Measurements from ENCODE around the gene TRAIP.

TRAIP gene

GRCh38 chr3:49805367-49805782 lies 51.0 kb downstream of the TRAIP start:
- Histone ChIP-seq H3K36me3 (ENCODE audit: control insufficient read depth, insufficient read depth, low read length) (peaks cover 5% of the 10 kb centered on the region), H3K27me3 (replicated peaks; ENCODE audit: control insufficient read depth, insufficient read depth, low read length) (no peaks in the 10 kb centered on the region), H3K4me3 (replicated peaks; ENCODE audit: low read depth, low read length) (no peak overlapping the region)
- DNase-seq (ENCODE audit: extremely low read depth, insufficient read length) = peak; percentile 60
- TF ChIP-seq, protein P1, sequence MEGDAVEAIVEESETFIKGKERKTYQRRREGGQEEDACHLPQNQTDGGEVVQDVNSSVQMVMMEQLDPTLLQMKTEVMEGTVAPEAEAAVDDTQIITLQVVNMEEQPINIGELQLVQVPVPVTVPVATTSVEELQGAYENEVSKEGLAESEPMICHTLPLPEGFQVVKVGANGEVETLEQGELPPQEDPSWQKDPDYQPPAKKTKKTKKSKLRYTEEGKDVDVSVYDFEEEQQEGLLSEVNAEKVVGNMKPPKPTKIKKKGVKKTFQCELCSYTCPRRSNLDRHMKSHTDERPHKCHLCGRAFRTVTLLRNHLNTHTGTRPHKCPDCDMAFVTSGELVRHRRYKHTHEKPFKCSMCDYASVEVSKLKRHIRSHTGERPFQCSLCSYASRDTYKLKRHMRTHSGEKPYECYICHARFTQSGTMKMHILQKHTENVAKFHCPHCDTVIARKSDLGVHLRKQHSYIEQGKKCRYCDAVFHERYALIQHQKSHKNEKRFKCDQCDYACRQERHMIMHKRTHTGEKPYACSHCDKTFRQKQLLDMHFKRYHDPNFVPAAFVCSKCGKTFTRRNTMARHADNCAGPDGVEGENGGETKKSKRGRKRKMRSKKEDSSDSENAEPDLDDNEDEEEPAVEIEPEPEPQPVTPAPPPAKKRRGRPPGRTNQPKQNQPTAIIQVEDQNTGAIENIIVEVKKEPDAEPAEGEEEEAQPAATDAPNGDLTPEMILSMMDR (IDR thresholded peaks at IDR 0.05; ENCODE audit: insufficient read depth, low read length, poor library complexity, severe bottlenecking) = no peak

DNA sequence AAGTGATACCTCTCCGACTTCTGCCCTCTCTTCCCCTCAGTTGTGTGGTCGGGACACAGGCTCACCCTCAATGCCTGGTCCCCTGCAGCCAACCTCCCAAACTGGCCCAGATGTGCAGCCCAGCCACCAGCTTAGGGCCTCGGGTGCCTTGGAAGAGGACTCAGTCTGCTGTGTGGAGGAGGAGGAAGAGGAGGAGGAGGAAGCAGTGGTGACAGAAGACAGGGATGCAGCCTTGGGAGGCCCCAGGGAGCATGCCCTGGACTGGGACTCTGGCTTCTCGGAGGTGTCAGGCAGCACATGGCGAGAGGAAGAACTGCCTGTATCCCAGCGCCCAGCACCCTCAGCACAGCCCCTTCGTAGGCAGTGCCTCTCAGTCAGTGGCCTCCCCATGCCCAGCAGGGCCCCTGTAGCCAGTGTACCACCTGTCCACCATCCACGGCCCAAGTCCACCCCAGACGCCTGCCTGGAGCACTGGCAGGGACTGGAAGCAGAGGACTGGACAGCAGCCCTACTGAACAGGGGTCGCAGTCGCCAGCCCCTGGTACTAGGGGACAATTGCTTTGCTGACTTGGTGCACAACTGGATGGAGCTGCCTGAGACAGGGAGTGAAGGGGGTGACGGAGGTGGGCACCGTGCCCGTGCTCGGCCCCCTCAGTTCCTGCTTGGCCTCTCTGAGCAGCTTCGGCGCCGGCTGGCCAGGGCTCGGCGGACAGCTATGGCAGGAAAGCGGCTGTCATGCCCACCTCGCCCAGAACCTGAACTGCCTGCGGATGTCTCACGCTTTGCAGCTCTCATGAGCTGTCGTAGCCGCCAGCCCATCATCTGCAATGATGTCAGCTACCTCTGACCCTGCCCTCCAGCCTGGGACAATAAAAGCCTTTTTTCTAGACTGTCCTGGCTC lies 52.0 kb downstream of the TRAIP start:
- Histone ChIP-seq H3K36me3 (ENCODE audit: control insufficient read depth, insufficient read depth, low read length) (peaks cover 1% of the 10 kb centered on the region), H3K4me3 (replicated peaks; ENCODE audit: low read depth, low read length) (peak overlapping the region; percentile 86), H3K27me3 (replicated peaks; ENCODE audit: control insufficient read depth, insufficient read depth, low read length) (no peaks in the 10 kb centered on the region)
- no peak for DNase-seq (ENCODE audit: extremely low read depth, insufficient read length)
- TF ChIP-seq, protein P1 (IDR thresholded peaks at IDR 0.05; ENCODE audit: insufficient read depth, low read length, poor library complexity, severe bottlenecking) = no peak

DNA sequence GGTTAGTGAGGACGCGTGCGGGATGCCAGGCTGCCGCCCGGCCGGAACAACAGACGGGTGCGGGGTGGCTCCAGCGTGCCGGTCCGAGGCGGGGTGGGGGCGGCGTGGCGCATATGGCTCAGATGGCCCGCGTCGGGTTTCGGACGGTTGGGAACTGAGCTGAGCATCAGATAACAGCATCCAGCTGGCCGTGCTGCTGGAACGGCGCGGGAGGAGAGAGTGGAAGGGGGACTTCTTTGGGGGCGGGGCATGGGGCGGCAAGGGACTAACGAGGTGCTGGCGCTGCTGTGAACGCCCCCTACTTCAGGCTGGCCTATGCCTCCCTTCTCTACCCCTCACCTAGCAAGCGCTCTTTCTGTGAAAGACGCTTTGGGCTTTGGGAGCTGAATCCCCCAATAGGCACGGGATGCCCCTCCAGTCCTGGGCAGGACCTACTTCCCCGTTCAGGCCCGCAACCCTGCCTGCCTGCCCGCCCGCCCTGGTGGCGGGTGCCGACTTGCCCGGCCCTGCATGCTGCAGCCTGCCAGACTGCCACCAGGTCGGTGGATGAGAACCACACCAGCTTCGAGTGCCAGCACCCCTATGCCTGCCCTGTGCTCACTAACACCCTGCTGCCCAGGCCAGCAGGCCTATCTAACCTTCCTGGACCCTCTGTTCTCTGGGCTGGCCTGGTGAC lies 52.8 kb downstream of the TRAIP start:
- Histone ChIP-seq H3K4me3 (replicated peaks; ENCODE audit: low read depth, low read length) (peak overlapping the region; percentile 86), H3K36me3 (ENCODE audit: control insufficient read depth, insufficient read depth, low read length) (no peaks in the 10 kb centered on the region; the same call in none of the 2 replicates), H3K27me3 (replicated peaks; ENCODE audit: control insufficient read depth, insufficient read depth, low read length) (no peaks in the 10 kb centered on the region)
- DNase-seq (ENCODE audit: extremely low read depth, insufficient read length) = peak; percentile 71
- TF ChIP-seq, protein P1 (IDR thresholded peaks at IDR 0.05; ENCODE audit: insufficient read depth, low read length, poor library complexity, severe bottlenecking) = no peak

DNA sequence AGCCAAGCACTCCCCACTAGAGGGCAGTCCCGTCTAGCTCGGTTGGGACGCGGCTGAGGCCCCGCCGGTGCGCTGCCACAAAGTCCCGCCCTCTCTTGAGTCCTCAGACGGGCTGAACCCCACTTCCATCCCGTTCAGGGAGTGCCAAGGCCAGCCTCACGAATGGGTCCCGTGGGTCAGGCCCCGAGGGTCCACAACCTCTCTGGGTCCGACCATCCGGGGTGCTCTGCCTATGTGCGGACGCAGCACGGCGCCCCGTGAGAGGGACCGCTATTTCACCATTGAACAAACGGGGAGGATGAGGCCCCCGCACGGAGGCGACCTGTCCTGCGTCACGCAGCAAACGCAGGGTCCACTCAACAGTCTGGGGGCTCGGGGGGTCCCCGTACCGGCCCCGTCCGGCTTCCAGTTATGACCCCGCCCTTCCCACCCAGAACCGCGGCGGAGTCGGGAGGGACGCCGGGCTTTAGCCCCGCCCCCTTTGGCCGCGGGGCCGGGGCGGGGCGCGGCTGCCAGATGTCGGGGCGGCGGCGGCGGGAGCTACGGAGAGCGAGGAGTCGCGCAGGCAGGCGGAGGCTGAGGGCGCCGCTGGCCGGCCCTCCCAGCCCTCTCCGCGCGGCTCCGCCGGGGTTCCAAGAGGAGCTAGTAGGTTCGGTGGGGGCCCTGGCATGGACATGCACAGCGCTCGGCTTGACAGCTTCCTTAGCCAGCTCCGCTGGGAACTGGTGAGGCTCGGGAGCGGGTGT lies 53.5 kb downstream of the TRAIP start, which contains the start of gene INKA1:
TSS of gene INKA1 (plus strand) at position 543 of the 746 bp plus-strand sequence. CDS start at position 675, 132 bp downstream.
- TF ChIP-seq, protein P1 (IDR thresholded peaks at IDR 0.05; ENCODE audit: insufficient read depth, low read length, poor library complexity, severe bottlenecking) = peak; percentile 89
- peak within 1 kb of the TSS; percentile 86 for H3K4me3 ChIP-seq (replicated peaks; ENCODE audit: low read depth, low read length)
- no peaks in the 10 kb centered on the region; the same call in none of the 2 replicates for H3K36me3 ChIP-seq (ENCODE audit: control insufficient read depth, insufficient read depth, low read length)
- no peaks in the 10 kb centered on the region for H3K27me3 ChIP-seq (replicated peaks; ENCODE audit: control insufficient read depth, insufficient read depth, low read length)
- peak; percentile 89 for DNase-seq (ENCODE audit: extremely low read depth, insufficient read length)

DNA sequence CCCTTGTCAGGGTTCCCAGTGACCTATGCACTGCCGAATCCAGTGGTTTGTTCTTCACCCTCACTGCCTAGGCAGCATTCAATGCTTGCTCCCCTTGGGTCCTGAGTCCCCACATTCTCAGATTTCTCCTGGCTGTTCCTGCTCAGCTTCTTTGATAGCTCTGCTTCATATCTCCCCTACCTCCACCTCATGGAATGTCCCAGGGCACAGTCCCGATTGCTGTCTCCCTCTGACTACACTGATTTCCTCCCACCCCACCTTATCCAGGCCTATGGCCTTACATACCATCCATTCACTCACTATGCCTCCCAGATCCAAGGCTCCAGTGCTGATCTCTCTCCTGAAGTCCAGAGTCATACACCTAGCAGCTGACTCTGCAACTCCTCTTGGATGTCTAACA lies 55.2 kb downstream of the TRAIP start:
- Histone ChIP-seq H3K36me3 (ENCODE audit: control insufficient read depth, insufficient read depth, low read length) (no peaks in the 10 kb centered on the region), H3K4me3 (replicated peaks; ENCODE audit: low read depth, low read length) (no peak overlapping the region), H3K27me3 (replicated peaks; ENCODE audit: control insufficient read depth, insufficient read depth, low read length) (no peaks in the 10 kb centered on the region)
- no peak for DNase-seq (ENCODE audit: extremely low read depth, insufficient read length)
- TF ChIP-seq, protein P1 (IDR thresholded peaks at IDR 0.05; ENCODE audit: insufficient read depth, low read length, poor library complexity, severe bottlenecking) = no peak
